Left renal pelvis (tissue), 4 donors: ENCODE data around the gene BEST2. TPM values are rescaled to one million over a fixed set of nuclear protein-coding genes. Genes with fewer than 3 reads are reported as not detected.
"Not testable (repeated sequence)": the region's sequence is repeated elsewhere in the genome, so short reads cannot be mapped to it uniquely, and the experiment has no call there.

Experiments
- DNase-seq, 4 donors: peaks; one replicate each; pipeline ENCODE4 v3.0.0-alpha.2; 2013; ENCODE audit warnings: low read depth in 4 of 4, low spot score in 3 of 4
- polyA plus RNA-seq, 4 donors: library from polyadenylated mRNA; unstranded; fragments of 120-200 nt; gene quantifications; one replicate each; pipeline ENCODE4 v1.2.1, GENCODE V29; 2013; ENCODE audit not compliant: insufficient read length in 4 of 4

Gene BEST2
- polyA plus RNA-seq, result under 1 TPM in 1 of 4 donors, not detected in 3; 0.23 TPM

DNA sequence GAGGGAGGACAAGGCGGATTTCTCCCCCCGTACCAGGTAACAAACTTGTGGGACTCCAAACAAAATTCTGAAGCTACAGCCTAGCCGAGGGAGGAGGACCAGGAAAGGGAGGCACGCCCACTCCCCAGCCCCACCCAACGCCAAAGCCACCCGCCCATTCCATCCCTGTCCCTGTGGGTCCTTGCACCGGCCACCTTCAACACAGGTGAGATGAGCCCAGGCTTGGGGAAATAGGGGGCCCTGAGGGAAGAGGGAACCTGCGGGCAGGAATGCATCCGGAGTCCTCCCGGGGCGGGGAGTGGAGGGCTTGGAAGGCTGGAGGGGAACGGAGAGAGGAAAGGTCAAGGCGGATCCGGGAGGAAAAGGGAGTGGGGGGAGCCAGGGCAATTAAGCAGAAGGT, at the start of gene BEST2:
TSS of gene BEST2 (plus strand) at position 157 of the 400 bp plus-strand sequence. CDS start 802 bp downstream, outside the sequence.
- no peak for DNase-seq

DNA sequence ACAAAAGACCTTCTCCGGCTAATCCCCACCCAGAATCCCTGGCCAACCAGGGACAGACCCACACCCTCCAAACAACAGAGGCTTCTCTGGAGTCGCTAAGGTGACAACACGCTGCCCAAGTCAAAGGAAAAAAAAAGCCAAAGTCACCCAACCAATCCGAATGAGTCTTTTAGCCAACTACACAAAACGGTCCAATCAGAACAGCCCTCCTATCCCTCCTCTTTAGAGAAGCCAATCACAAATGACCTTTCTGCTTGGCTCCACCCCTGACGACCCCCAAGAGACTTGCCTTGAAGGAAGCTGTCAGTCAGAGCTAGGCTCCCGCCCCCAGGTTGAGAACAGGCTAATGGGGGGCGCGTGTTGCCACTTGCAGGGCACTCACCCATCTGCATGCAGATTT, 48.5 kb upstream of the BEST2 start:
- DNase-seq, result no peak

DNA sequence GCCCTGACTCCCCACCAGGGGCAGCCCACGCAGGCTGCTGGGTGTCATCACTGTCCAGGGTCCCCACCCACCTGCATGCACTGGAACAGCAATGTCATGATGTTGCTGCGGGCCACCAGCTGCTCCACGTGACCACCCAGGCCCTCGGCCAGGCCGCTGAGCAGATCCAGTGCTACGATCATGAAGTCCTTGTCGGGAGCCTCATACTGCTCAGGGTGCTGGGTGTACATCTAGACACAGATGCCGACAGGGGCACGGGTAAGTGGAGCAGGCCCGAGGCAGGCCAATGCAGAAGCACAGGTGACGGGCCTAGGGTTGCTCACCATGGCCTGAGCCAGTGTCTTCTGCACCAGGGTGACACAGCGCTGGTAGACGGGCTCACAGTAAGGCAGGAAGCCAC, 46.4 kb upstream of the BEST2 start:
- DNase-seq, result no peak

DNA sequence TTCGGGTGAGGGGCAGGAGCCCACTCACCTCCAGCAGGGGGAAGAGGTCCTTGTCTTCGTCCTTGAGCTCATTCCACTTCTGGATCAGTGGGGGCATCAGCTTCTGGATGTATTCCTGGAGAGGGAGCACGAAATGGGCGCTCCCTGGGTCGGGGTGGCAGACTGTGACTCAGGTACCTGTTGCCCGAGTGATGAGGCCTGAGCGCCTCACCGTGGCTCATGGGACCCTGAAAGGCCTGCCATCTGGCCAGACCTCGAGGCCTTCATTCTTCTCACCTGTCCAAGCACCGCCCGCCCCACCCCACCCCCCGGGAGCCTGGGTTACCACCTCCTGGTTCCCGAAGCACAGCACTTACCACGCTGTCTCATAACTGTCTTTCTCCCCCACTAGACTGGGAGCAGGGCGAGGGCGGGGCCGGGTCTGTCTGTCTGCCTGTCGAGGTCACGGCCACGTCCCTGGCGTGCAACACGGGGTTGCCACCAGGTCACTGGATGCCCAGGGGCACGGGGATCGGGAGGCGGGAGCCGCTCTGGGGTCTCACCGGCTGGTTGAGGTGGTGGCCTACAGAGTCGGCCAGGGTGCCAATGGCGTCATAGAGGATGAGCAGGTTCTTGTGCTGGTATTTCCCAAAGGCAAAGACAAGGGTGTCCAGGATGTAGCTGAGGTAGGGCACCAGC, 45.8 kb upstream of the BEST2 start:
- DNase-seq, result no peak

DNA sequence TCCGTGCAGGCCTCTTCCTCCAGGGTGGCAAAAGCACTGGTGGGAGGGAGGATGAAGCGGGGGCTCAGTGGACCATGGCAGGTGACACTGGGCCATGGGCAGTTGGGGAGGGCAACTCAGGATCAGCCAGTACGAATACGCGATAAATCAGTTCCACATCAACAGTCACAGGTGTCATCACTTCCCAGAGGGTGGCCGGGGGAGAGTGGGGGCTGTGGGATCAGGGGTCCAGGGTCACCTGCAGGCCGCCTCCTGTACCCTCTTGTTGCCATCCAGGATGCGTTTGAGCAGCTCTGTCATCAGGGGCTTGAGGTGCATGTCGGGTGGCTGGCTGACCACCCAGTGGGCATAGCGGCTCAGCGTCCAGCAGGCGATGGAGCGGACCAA, 45.3 kb upstream of the BEST2 start:
- DNase-seq, result no peak

DNA sequence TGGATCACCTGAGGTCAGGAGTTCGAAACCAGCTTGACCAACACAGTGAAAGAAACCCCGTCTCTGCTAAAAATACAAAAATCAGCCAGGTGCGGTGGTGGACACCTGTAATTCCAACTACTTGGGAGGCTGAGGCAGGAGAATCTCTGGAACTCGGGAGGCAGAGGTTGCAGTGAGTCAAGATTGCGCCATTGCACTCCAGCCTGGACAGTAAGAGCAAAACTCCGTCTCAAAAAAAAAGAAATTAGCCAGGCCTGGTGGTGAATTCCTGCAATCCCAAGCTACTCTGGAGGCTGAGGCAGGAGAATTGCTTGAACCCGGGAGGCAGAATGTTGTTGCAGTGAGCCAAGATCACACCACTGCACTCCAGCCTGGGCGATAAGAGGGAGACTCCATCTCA, 43.0 kb upstream of the BEST2 start:
- DNase-seq, result no peak

DNA sequence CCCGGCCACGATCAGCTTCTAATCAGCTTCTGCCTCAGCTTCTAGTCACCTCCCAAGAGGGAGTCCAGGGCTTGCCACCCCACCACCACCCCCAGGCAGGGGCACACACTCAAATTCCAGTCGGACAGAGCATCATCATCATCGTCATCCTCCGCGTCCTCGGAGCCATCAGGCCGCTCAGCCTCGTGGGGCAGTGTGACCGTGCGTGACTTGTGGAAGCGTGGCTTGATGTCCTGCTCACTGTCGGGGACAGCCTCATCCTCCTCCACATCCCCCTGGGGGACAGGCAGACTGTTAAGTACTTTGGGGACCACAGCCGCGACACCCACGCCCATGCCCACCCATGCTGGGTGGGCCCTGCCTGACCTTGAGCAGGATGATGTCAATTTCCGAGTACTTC, 40.4 kb upstream of the BEST2 start:
- no peak for DNase-seq

DNA sequence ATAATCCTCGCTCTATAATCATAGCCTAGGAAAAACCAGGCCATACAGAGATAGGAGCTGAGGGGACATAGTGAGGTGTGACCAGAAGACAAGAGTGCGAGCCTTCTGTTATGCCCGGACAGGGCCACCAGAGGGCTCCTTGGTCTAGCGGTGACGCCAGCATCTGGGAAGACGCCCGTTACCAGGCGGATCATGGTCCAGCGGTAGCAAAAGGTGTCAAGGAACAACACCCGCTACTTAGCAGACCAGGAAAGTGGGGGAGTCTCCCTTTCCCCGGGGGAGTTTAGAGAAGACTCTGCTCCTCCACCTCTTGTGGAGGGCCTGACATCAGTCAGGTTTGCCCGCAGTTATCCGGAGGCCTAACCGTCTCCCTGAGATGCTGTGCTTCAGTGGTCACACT, 39.5 kb upstream of the BEST2 start:
- DNase-seq, result not testable (repeated sequence)

DNA sequence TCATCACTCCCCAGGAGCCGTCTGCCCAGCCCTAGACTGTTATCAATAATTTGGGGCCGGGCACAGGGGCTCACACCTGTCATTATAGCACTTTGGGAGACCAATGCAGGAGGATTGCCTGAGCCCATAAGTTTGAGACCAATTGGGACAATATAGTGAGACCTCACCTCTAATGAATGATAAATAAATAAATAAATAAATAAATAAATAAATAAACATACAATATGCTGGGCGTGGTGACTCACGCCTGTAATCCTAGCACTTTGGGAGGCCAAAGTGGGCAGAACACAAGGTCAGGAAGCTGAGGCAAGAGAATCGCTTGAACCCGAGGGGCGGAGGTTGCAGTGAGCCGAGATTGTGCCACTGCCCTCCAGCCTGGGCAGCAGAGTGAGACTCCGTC, 38.3 kb upstream of the BEST2 start:
- not testable (repeated sequence) for DNase-seq

DNA sequence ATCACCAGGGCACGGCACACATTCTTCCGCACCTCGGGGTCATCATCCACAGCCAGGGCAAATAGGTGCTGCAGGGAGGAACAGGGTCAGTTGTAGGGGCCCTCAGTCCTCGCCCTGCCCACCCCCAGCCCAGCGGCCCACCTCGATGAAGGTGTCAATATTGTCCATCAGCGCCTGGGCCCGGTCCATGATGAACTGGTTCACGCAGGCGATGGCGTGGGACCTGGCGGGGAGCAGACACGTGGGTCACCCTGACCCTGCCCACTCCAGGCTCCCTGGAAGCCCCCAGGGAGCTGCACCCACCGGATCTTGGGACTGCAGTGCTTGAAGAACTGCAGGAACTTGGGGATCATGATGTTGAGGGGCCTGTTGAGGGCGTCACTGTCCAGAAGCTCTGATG, 36.5 kb upstream of the BEST2 start:
- DNase-seq, result no peak

DNA sequence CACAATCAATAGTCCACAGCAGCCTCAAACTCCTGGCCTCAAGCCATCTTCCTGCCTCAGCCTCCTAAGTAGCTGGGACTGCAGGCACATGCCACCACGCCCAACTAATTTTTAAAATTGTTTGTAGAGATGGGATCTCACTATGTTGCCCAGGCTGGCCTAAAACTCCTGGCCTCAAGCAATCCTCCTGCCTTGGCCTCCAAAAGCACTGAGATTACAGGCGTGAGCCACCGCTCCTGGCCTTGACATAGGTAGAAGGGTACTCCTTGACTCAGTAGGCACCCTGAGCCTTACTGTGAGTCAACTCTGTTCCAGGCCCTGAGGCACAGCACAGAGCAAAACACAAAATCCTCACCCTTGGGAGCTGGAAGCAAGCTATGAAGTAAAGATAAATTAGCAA, 35.7 kb upstream of the BEST2 start:
- no peak for DNase-seq

DNA sequence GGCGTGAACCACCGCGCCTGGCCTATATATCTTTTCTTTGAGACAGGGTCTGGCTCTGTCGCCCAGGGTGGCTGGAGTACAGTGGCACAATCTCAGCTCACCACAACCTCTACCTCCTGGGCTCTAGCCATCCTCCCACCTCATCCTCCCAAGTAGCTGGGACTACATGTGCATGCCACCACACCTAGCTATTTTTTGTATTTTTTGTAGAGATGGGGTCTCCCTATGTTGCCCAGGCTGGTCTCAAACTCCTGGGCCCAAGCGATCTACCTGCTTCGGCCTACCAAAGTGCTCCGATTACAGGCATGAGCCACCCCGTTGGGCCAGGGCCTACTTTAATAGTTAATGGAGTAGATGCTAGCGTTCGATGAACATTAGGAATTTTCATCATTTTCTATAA, 31.3 kb upstream of the BEST2 start:
- no peak for DNase-seq

DNA sequence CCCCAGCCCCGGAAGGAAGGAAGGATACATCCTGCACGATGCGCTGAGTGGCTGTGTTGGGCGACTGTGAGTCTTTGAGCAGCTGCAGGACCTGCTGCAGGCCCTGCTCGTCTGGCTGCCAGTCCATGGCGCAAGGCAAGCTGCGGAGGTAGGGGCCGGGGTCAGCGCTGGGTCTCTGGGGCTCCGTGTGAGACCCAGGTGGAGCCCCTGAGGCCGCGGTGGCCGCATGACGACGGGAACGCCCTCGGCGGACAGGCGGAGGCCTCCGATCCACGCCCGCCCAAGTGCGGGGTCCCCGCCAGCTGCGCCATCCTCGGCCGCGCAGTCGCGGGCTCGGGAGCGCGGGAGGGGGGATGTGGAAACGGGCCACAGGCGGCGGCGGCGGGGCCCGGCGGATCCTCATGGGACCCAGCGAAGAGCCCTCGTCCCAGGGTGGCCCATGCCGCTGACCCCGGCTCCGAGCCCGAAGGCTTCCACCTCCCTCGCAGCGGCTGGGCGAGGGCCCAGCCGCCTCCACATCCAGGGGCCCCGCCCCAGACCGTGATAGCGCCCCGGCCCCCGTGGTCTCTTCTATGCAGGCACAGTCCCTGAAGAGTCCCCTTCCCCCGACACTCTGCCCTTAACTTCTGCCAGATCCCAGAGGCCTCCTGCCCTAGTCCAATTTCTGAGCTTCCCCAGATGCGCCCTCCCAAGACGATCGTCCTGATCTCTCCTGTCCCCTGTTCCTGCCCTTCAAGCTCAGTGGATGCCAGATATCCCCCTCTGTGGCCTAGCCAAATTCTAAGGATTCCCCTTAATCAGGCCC, 30.5 kb upstream of the BEST2 start:
- DNase-seq, result no peak

DNA sequence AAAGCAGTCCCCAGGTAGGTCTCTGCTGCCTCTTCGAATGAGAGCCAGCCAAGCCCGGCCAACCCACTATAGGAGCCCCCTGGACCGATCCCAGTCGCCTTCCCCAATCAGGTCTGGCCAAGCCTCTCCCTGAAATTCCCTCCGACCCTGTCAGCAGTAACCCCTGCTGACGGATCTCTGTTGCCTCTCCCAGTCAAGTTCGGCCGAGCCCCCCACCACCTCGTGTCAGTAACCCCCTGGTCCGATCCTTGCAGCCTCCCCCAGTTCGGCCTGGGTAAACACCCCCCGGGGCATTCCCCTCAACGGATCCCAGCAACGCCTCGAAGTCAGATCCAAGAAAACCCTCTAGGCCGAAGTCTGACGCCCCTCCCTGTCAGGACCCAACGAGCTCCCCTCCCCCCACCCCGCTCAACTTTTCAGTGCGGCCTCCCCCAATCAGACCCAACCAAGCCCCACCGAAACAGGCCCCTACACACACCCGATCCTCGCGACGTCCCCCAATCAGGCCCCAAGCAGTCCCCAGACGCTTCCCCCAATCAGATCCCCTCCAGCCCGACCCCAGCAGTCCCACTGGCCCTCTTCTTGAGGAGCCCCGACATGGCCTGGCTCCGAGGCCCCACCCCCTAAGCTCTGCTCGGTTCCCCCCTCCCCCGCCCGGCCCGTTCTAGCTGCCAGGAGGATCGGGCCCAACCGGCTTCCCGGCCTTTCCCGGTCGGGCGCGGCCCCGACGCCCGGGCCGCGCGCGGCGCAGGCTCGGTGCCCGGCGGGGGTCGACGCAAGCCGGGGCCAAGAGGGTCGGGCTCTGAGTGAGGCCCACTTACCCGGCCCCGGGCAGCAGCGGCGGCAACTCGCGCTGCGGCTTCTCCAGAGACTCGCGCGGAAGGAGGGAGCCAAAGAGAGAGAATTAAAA, 29.7 kb upstream of the BEST2 start:
- DNase-seq, result peak in 1 of 4 donors; percentile 62

DNA sequence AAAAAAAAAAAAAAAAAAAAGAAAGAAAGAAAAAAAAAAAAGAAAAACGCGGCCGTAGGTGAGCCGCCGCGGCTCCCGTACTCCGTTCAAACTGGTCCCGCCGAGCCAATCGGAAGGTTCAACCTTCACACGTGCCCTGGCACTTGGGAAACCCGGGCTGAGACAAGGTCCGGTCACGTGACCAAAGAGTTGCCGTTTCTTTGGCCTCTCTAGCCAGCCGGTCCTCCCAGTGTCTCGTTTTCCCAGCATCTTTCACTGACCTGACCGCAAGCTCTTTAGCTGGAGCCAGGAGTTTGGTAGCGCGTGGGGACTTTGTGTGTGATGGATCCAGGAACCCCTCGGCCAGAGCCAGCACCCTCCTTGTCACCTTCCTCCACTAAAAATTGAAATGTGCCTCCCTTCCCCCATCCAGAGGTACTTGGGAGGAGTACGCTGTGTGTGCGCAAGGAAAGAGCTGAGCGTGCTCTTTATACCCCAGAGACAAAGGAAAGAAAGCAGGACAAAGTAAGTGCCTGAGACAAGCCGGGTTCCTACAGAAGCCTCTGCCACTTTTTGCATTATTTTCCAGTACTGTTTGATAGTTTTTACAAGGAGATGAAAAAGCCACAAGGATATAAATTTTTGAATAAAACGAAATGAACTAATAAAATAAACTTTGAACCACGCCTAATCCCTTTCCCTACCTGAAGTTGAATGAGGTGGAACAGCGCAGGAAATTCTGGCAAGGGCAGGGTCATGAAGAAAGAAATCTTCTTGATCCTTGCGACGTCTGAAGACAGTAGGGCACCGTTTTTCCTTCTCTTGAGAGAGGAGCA, 28.8 kb upstream of the BEST2 start:
- DNase-seq, result peak; percentile 95 to 98 (median 97)

DNA sequence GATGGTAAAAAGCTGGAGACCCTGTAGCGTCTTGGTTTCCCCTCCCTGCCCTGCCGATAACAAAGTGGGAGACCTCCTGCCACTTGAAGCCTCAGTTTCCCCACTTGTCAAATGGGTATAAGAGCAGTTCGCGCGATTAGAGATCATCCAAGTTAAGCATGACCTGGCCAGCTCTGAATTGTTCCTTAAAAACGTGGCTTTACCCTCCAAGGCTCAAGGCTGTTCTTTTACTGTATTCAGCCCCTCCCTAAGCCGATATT, 28.3 kb upstream of the BEST2 start:
- no peak for DNase-seq

DNA sequence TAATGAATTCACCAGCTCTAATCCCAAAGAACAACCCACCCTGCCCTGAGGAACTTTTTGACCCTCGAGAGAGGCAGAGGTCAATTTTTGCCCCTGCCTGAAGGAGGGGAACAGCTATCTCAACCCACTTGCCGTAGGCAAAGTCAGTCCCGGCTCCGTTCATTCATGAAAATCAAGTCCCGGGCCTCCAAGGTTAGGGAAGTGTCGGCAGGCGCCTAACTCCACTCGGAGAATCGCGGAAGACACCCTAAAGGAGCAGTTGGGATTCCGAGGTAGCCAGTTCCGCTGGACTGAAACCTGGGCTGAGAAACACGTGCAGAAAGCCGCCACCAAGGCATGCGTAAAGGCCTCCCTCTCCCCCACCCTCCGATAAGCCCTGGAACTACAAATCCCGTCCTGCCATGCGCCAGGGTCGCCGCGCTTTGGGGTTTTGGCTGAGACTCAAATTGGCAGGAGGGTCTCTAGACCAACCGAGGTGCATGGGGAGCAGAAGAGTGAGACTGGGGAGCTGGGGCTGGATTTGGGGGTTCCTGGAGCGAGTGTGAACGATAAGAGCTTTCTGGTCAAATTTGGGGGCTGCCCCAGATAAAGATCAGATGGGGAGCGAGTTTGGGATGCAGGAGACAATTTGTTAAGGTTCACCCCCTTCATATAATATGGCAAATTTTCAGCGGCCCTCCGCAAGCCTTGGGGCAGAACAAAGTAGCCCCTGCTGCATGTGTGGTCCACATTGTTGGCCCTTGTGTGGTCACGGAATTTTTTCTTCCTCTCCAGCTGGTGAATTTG, 27.8 kb upstream of the BEST2 start, which contains the start of gene TNPO2:
TSS of gene TNPO2 (minus strand) at position 292 of the 786 bp plus-strand sequence. CDS start 2,955 bp downstream, outside the sequence.
- DNase-seq, result peak in 1 of 4 donors; percentile 53

DNA sequence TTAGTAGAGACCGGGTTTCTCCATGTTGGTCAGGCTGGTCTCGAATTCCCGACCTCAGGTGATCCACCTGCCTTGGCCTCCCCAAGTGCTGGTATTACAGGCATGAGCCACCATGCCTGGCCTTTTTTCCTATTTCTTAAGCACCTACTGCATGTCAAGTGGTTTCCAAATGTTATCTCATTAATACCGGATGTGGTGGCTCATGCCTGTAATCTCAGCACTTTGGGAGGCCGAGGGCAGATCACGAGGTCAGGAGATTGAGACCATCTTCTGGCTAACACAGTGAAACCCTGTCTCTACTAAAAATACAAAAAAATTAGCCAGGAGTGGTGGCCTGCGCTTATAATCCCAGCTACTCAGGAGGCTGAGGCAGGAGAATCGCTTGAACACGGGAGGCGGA, 26.0 kb upstream of the BEST2 start:
- DNase-seq, result not testable (repeated sequence)

DNA sequence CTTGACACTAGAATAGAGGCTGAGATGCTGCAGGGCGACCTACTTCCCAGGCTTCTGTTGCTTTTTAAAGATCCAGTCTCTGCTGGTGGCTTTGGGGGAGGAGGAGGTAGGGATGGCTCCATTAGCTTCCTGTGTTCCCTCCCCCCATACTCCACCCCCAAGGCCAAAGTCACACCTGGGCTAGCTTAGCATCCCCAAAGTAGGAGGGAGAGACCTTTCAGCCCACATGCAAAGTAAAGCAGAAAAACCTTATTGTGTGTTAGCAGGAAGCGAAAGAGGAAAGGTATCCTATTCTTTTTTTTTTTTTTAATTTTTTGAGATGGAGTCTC, 24.6 kb upstream of the BEST2 start:
- DNase-seq, result no peak
